Nephron (organoid): Measurements from ENCODE around the gene HGD.
"Not testable (repeated sequence)": the region's sequence is repeated elsewhere in the genome, so short reads cannot be mapped to it uniquely, and the experiment has no call there.

Experiments used
- H3K27ac Mint-ChIP-seq, 3 experiments: 2 replicates each; pipeline ENCODE4 v1.8.0; 2020; ENCODE audit warnings: mixed read lengths in 3 of 3, mild to moderate bottlenecking in 2 of 3, moderate library complexity in 1 of 3
- H3K27me3 Mint-ChIP-seq: 2 replicates; pipeline ENCODE4 v1.8.0; 2021; ENCODE audit warnings: low read depth, mild to moderate bottlenecking, moderate library complexity, mixed read lengths
- H3K36me3 Mint-ChIP-seq: 2 replicates; pipeline ENCODE4 v1.8.0; 2020; ENCODE audit warnings: low read depth, mixed read lengths
- H3K4me1 Mint-ChIP-seq: 2 replicates; pipeline ENCODE4 v1.8.0; 2020; ENCODE audit warnings: mixed read lengths
- H3K4me3 Mint-ChIP-seq, 3 experiments: 2 replicates each; pipeline ENCODE4 v1.8.0; 2020; ENCODE audit warnings: mild to moderate bottlenecking in 3 of 3, mixed read lengths in 3 of 3, moderate library complexity in 2 of 3
- H3K9me3 Mint-ChIP-seq: 2 replicates; pipeline ENCODE4 v1.8.0; 2020; ENCODE audit warnings: mixed read lengths
- TF ChIP-seq, protein P1 (sequence below), 3 experiments: fragments of 200-600 bp; sonication (generic); IDR thresholded peaks; one replicate each; pipeline ENCODE4 v1.5.0; 2021; ENCODE audit warnings: antibody characterized with exemption in 3 of 3; ENCODE audit not compliant: unreplicated experiment in 3 of 3

The HGD gene

DNA sequence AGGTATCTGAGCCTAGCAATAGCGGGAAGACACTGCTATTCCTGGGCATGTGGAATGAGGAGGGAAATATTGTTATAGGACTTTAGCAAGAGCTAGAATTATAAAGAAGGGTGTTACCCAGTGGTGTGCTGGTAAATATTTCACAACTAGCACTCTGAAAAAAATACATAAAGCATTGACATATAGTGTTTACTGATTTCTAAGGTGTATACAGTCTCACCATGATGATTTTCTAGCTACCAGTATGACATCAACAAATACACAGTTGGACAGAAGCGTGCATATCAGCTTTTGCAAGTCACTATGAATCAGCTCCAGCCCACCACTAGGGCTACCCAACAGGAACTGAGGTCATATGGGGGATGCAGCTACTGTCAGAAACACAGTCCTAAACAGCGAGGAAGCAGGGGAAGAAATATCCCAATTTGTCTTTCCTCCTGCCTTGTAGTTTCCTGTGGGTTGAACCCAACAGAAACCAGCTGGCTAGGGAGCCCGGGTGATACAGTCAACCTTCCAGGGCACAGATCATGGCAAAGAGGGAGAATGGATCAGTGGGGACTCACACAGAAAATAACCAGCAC, 39.6 kb downstream of the HGD start:
- Mint-ChIP-seq H3K27me3 (no peaks in the 10 kb centered on the region), H3K4me3 (no peak overlapping the region), H3K27ac (peak overlapping the region in 2 of 3 experiments; percentile 39 to 40), H3K4me1 (peaks cover 26% of the 10 kb centered on the region), H3K36me3 (peaks cover 14% of the 10 kb centered on the region), H3K9me3 (no peaks in the 10 kb centered on the region)
- TF ChIP-seq, protein P1, sequence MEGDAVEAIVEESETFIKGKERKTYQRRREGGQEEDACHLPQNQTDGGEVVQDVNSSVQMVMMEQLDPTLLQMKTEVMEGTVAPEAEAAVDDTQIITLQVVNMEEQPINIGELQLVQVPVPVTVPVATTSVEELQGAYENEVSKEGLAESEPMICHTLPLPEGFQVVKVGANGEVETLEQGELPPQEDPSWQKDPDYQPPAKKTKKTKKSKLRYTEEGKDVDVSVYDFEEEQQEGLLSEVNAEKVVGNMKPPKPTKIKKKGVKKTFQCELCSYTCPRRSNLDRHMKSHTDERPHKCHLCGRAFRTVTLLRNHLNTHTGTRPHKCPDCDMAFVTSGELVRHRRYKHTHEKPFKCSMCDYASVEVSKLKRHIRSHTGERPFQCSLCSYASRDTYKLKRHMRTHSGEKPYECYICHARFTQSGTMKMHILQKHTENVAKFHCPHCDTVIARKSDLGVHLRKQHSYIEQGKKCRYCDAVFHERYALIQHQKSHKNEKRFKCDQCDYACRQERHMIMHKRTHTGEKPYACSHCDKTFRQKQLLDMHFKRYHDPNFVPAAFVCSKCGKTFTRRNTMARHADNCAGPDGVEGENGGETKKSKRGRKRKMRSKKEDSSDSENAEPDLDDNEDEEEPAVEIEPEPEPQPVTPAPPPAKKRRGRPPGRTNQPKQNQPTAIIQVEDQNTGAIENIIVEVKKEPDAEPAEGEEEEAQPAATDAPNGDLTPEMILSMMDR (IDR thresholded peaks at IDR 0.05; ENCODE audit: unreplicated experiment in 3 of 3), result no peak

DNA sequence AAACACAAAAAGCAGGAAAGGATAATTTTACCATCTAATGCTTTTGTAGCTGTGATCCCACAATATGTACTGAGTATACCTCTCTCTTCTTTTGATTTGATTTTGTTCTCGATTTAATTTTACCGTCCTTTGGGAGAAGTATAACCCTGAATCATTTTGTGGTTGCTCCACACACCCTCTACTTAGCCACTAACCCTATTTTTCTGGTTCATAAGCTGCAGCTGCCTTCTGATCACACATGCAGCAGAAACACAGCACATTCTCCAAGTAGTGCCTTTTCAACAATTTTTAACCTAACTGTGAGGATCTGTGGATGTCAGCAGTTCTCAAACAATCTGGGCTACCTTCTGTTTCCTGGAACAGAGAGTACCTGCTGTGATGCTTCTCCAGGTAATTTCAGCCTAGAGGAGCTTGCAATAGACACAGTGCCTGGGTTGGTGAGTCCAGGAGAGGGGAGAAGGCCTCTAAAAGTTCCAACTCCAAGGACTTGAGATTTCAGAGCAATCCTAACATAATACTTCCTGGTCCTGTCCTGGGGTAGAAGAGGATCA, 40.3 kb downstream of the HGD start:
- TF ChIP-seq, protein P1 (IDR thresholded peaks at IDR 0.05; ENCODE audit: unreplicated experiment in 3 of 3), result no peak
- H3K27ac Mint-ChIP-seq, result peak overlapping the region in 2 of 3 experiments; percentile 28 to 40
- H3K4me3 Mint-ChIP-seq, result no peak overlapping the region
- peaks cover 14% of the 10 kb centered on the region for H3K36me3 Mint-ChIP-seq
- H3K4me1 Mint-ChIP-seq, result peaks cover 23% of the 10 kb centered on the region
- no peaks in the 10 kb centered on the region for H3K9me3 Mint-ChIP-seq
- no peaks in the 10 kb centered on the region for H3K27me3 Mint-ChIP-seq

DNA sequence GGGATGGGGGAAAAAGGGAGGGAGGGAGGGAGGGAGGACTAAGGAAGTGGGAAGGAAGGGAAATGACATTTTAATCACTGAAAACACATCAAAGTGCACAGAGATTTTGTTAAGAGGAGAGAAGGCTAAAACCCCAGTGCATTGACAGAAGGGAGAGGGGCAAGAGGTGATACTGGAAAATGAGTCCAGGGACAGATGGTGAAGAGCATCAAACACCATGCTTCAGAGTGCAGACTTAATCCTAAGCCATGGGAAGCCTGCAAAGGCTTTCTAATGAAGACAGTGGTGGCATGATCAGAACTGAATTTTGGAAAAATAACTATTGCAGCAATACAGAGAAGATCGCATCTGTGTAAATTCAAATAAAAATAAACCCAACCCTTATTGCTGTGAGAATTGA, 41.8 kb downstream of the HGD start:
- TF ChIP-seq, protein P1 (IDR thresholded peaks at IDR 0.05; ENCODE audit: unreplicated experiment in 3 of 3), result no peak
- H3K9me3 Mint-ChIP-seq, result no peaks in the 10 kb centered on the region
- H3K27ac Mint-ChIP-seq, result no peak overlapping the region
- H3K27me3 Mint-ChIP-seq, result no peaks in the 10 kb centered on the region
- peaks cover 10% of the 10 kb centered on the region for H3K4me1 Mint-ChIP-seq
- H3K4me3 Mint-ChIP-seq, result no peak overlapping the region
- peaks cover 14% of the 10 kb centered on the region for H3K36me3 Mint-ChIP-seq

DNA sequence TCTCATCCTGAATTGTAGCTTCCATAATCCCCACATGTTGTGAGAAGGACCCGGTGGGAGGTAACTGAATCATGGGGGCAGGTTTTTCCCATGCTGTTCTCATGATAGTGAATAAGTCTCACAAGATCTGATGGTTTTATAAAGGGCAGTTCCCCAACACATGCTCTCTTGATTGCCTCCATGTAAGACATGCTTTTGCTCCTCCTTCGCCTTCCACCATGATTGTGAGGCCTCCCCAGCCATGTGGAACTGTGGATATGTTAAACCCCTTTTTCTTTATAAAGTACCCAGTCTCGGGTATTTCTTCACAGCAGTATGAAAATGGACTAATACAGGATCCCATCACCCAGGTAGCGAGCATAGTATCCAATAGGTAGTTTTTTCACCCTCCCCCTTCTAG, 43.2 kb downstream of the HGD start:
- H3K36me3 Mint-ChIP-seq, result peaks cover 14% of the 10 kb centered on the region
- H3K27me3 Mint-ChIP-seq, H3K4me1 Mint-ChIP-seq, H3K27ac Mint-ChIP-seq, H3K9me3 Mint-ChIP-seq, H3K4me3 Mint-ChIP-seq: not testable (repeated sequence)

DNA sequence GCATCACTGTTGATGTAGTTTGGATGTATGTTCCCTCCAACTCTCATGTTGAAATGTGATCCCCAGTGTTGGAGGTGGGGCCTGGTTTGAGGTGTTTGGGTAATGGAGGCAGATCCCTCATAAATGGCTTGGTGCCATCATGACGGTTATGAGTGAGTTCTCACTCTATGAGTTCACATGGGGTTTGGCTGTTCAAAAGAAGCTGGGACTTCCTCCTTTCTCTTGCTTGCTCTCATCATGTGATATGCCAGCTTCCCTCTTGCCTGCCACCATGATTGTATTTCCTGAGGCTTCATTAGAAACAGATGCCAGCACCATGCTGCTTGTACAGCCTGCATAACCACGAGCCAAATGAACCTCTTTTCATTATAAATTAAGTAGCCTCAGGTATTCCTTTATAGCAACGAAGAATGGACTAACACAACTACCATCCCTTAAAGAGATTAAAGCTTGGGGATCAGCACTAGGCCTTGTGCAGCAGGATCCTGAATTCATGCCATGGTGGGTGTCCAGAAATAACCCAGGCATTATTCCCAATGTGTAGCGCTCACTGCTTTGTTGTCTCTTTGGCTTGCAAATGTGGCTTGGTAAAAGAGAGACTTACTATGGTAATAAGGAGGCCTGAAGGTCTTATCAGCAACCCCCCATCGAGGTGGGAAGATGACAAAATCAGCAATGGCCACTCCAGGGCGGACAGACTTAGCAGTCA, 44.0 kb downstream of the HGD start:
- H3K4me1 Mint-ChIP-seq, result no peaks in the 10 kb centered on the region
- H3K4me3 Mint-ChIP-seq, result no peak overlapping the region
- H3K27ac Mint-ChIP-seq, result no peak overlapping the region
- H3K9me3 Mint-ChIP-seq, result no peaks in the 10 kb centered on the region
- TF ChIP-seq, protein P1 (IDR thresholded peaks at IDR 0.05; ENCODE audit: unreplicated experiment in 3 of 3), result no peak
- H3K27me3 Mint-ChIP-seq, result no peaks in the 10 kb centered on the region
- H3K36me3 Mint-ChIP-seq, result peaks cover 14% of the 10 kb centered on the region

DNA sequence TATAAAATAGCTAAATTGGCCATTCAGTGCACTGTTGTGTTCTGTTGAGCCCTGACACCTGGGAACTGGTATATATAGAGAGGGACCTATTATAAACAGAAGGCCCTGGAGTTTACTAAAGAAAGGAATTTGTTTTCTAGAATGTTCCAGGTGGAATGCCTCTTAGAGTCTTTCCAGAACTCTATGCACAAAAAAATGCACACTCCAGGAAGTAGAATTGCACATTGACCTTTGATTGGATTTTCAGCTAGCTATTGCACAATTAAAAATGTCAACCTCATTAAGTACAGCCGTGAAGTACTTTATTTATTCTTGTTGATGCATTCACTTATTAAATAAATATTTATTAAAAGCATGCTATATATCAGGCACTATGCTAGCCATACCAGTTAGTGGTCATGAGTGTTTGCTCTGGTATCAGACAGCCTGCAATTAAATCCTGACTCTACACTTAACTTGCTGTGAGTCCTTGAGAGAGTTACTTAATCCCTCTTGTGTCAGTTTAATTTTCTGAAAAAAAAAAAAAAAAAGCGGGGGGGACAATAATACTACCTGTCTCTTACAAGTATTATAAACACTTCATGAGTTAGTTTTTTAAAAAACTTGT, 45.1 kb downstream of the HGD start:
- H3K27me3 Mint-ChIP-seq, result no peaks in the 10 kb centered on the region
- no peak overlapping the region for H3K27ac Mint-ChIP-seq
- H3K9me3 Mint-ChIP-seq, result no peaks in the 10 kb centered on the region
- H3K36me3 Mint-ChIP-seq, result peaks cover 12% of the 10 kb centered on the region
- no peak overlapping the region for H3K4me3 Mint-ChIP-seq
- no peaks in the 10 kb centered on the region for H3K4me1 Mint-ChIP-seq
- TF ChIP-seq, protein P1 (IDR thresholded peaks at IDR 0.05; ENCODE audit: unreplicated experiment in 3 of 3), result no peak
